Measurements from ENCODE around the gene LTBP2.

LTBP2 gene

GRCh38 chr14:74507085-74507484 lies 105.0 kb downstream of the LTBP2 start:
- DNase-seq (ENCODE audit: low spot score) = no peak

- no peak for DNase-seq (ENCODE audit: low spot score)
Observed at GRCh38 chr14:74506411-74506851, 105.6 kb downstream of the LTBP2 start.

GRCh38 chr14:74505831-74506230 lies 106.2 kb downstream of the LTBP2 start:
- DNase-seq (ENCODE audit: low spot score) = no peak

- DNase-seq (ENCODE audit: low spot score) = no peak
Observed at GRCh38 chr14:74504874-74505720, 106.9 kb downstream of the LTBP2 start.

GRCh38 chr14:74504412-74504811 lies 107.6 kb downstream of the LTBP2 start:
- no peak for DNase-seq (ENCODE audit: low spot score)

GRCh38 chr14:74503938-74504335 lies 108.1 kb downstream of the LTBP2 start:
- no peak for DNase-seq (ENCODE audit: low spot score)

- peak; percentile 54 for DNase-seq (ENCODE audit: low spot score)
Observed at GRCh38 chr14:74503291-74503937, 108.6 kb downstream of the LTBP2 start.

GRCh38 chr14:74502236-74503019 lies 109.6 kb downstream of the LTBP2 start:
- DNase-seq (ENCODE audit: low spot score) = peak; percentile 59

GRCh38 chr14:74501691-74502090 lies 110.3 kb downstream of the LTBP2 start:
- no peak for DNase-seq (ENCODE audit: low spot score)

GRCh38 chr14:74501135-74501614 lies 110.9 kb downstream of the LTBP2 start:
- DNase-seq (ENCODE audit: low spot score) = no peak

- no peak for DNase-seq (ENCODE audit: low spot score)
Observed at GRCh38 chr14:74500417-74501134, 111.5 kb downstream of the LTBP2 start.

- peak; percentile 28 for DNase-seq (ENCODE audit: low spot score)
Observed at GRCh38 chr14:74495356-74495755, 116.7 kb downstream of the LTBP2 start.

- peak; percentile 99 for DNase-seq (ENCODE audit: low spot score)
Observed at GRCh38 chr14:74493343-74494261, 118.4 kb downstream of the LTBP2 start, which contains the start of gene ISCA2. Gene ISCA2 (plus strand): TSS chr14:74493765. CDS start chr14:74493775, 10 bp downstream.

GRCh38 chr14:74492776-74493342 lies 119.2 kb downstream of the LTBP2 start, which contains the start of gene NPC2:
Gene NPC2 (minus strand): TSS chr14:74493305. CDS start chr14:74493274, 31 bp downstream.
- DNase-seq (ENCODE audit: low spot score) = peak; percentile 17

GRCh38 chr14:74491956-74492775 lies 119.9 kb downstream of the LTBP2 start:
- DNase-seq (ENCODE audit: low spot score) = peak; percentile 52

- DNase-seq (ENCODE audit: low spot score) = no peak
Observed at GRCh38 chr14:74490486-74490885, 121.6 kb downstream of the LTBP2 start.

- DNase-seq (ENCODE audit: low spot score) = no peak
Observed at GRCh38 chr14:74488786-74489397, 123.1 kb downstream of the LTBP2 start.

GRCh38 chr14:74486164-74486563 lies 125.9 kb downstream of the LTBP2 start:
- DNase-seq (ENCODE audit: low spot score) = no peak

GRCh38 chr14:74483321-74483720 lies 128.7 kb downstream of the LTBP2 start:
- no peak for DNase-seq (ENCODE audit: low spot score)

All from hematopoietic multipotent progenitor cell treated with erythropoietin and hydrocortisone succinate and interleukin-3 and kit ligand, for 17 days (in vitro differentiated cells).